Natural killer cell (primary cell): ENCODE data around the gene IFT27. TPM values are rescaled to one million over a fixed set of nuclear protein-coding genes. Genes with fewer than 3 reads are reported as not detected.

Experiments used
- ATAC-seq, 3 donors: fragments of 150-1000 bp in 2 of 3; fragments of 200-7000 bp in 1 of 3; cut with Tn5 transposase; 1 replicate in 1 of 3; 2 replicates in 2 of 3; pipeline ENCODE4 v1.10.0; 2021; ENCODE audit warnings: mild to moderate bottlenecking in 2 of 3, moderate library complexity in 2 of 3
- DNase-seq, 2 donors: peaks; one replicate each; pipeline versions ENCODE4 v3.0.0 to v3.0.0-alpha.2; 2013 to 2021; ENCODE audit warnings: mixed read lengths in 1 of 2
- H3K27ac ChIP-seq: one replicate; pipeline ENCODE4 v1.5.1; 2013; ENCODE audit warnings: mild to moderate bottlenecking, low read length
- H3K27me3 ChIP-seq: one replicate; pipeline ENCODE4 v1.6.1; 2013; ENCODE audit warnings: low read length; ENCODE audit not compliant: control insufficient read depth, insufficient read depth
- H3K36me3 ChIP-seq: one replicate; pipeline ENCODE4 v1.6.1; 2013; ENCODE audit warnings: low read length; ENCODE audit not compliant: control insufficient read depth, insufficient read depth
- H3K4me1 ChIP-seq: one replicate; pipeline ENCODE4 v1.6.1; 2013; ENCODE audit warnings: low read length; ENCODE audit not compliant: control insufficient read depth, insufficient read depth
- H3K4me3 ChIP-seq: one replicate; pipeline ENCODE4 v1.5.1; 2013; ENCODE audit warnings: low read length
- H3K9me3 ChIP-seq: one replicate; pipeline ENCODE4 v1.6.1; 2013; ENCODE audit warnings: low read length; ENCODE audit not compliant: control insufficient read depth, insufficient read depth
- H3K27ac Mint-ChIP-seq, 2 donors: one replicate each; pipeline ENCODE4 v1.8.0; 2022; ENCODE audit warnings: mild to moderate bottlenecking in 2 of 2, mixed read lengths in 2 of 2, moderate library complexity in 1 of 2
- H3K27me3 Mint-ChIP-seq, 2 donors: one replicate each; pipeline ENCODE4 v1.8.0; 2022; ENCODE audit warnings: low read depth in 2 of 2, mixed read lengths in 2 of 2
- H3K36me3 Mint-ChIP-seq: one replicate; pipeline ENCODE4 v1.8.0; 2022; ENCODE audit warnings: mixed read lengths
- H3K4me1 Mint-ChIP-seq, 2 donors: one replicate each; pipeline ENCODE4 v1.8.0; 2022; ENCODE audit warnings: mixed read lengths in 2 of 2
- H3K4me3 Mint-ChIP-seq: one replicate; pipeline ENCODE4 v1.8.0; 2022; ENCODE audit warnings: mild to moderate bottlenecking, moderate library complexity, mixed read lengths
- H3K9me3 Mint-ChIP-seq, 2 donors: one replicate each; pipeline ENCODE4 v1.8.0; 2022; ENCODE audit warnings: mixed read lengths in 2 of 2
- CTCF ChIP-seq: fragments of 200-600 bp; IDR thresholded peaks from one replicate; pipeline ENCODE4 v1.8.0; 2022; ENCODE audit warnings: antibody characterized with exemption
- WGBS: methylation state at CpG from one replicate; pipeline ENCODE4 v1.1.7; 2013; ENCODE audit warnings: missing lambda C conversion rate; ENCODE audit not compliant: insufficient coverage; 5-methylcytosine and 5-hydroxymethylcytosine counted together
- intact Hi-C: fragments of 100-400 bp; cut with micrococcal nuclease; formaldehyde crosslinking; loops from one replicate; pipeline ENCODE4 v1.14.2; 2022
- total RNA-seq, 4 donors: library from RNA; stranded (reverse); fragments of 120-200 nt in 1 of 4; gene quantifications; one replicate each; pipeline versions ENCODE4 v1.2.3 to v1.2.4, GENCODE V29; 2013 to 2022

Gene IFT27
- 10 to 100 TPM; 16.5 to 30.1 (median 27.1) TPM for total RNA-seq
- total RNA-seq (2013): 17.8 TPM

GRCh38 chr22:36775964-36776669, at the start of gene IFT27:
TSS of gene IFT27 (minus strand) at chr22:36776119. CDS start at chr22:36775707, 412 bp downstream.
- H3K4me1 ChIP-seq: peaks cover 16% of the 10 kb centered on the region
- H3K4me3 ChIP-seq: peak within 1 kb of the TSS; percentile 63
- peak; percentile 86 to 96 (median 89) for ATAC-seq
- no peaks in the 10 kb centered on the region for H3K36me3 ChIP-seq
- no peaks in the 10 kb centered on the region for H3K36me3 Mint-ChIP-seq
- H3K27ac Mint-ChIP-seq: peak within 1 kb of the TSS; percentile 92 to 94
- TF ChIP-seq CTCF: no peak
- peaks cover 19 to 22% of the 10 kb centered on the region in 2 donors for H3K4me1 Mint-ChIP-seq
- no peaks in the 10 kb centered on the region for H3K9me3 ChIP-seq
- no peaks in the 10 kb centered on the region for H3K9me3 Mint-ChIP-seq
- intact Hi-C loops: loop anchor here (2.0 to 10.0 kb wide), 2 partner anchors 247 to 709 kb away; partner anchors contain the start of genes EIF3D and MFNG
- H3K27me3 ChIP-seq: no peaks in the 10 kb centered on the region
- under 1% methylated on average over 43 of the region's 43 CpGs for whole genome bisulfite sequencing
- H3K4me3 Mint-ChIP-seq: peak within 1 kb of the TSS; percentile 87
- peak; percentile 91 to 99 for DNase-seq
- H3K27me3 Mint-ChIP-seq: no peaks in the 10 kb centered on the region
- peak within 1 kb of the TSS; percentile 78 for H3K27ac ChIP-seq

GRCh38 chr22:36824655-36825054, 48.7 kb upstream of the IFT27 start:
- Histone ChIP-seq H3K36me3 (no peaks in the 10 kb centered on the region), H3K27ac (no peak overlapping the region), H3K4me3 (no peak overlapping the region), H3K9me3 (no peaks in the 10 kb centered on the region), H3K27me3 (no peaks in the 10 kb centered on the region), H3K4me1 (no peaks in the 10 kb centered on the region)
- peaks cover 14 to 26% of the 10 kb centered on the region in 2 donors for H3K27me3 Mint-ChIP-seq
- H3K4me1 Mint-ChIP-seq: no peaks in the 10 kb centered on the region
- intact Hi-C loops: no loop called here
- H3K9me3 Mint-ChIP-seq: no peaks in the 10 kb centered on the region
- H3K27ac Mint-ChIP-seq: no peak overlapping the region
- no peak for TF ChIP-seq CTCF
- no peaks in the 10 kb centered on the region for H3K36me3 Mint-ChIP-seq
- DNase-seq (no peak), ATAC-seq (peak in 1 of 3 donors; percentile 22)
- no peak overlapping the region for H3K4me3 Mint-ChIP-seq
- WGBS: 80% methylated on average over 2 of the region's 2 CpGs

GRCh38 chr22:36823186-36823839, 47.4 kb upstream of the IFT27 start:
- WGBS: 69% methylated on average over 14 of the region's 17 CpGs
- no peak for ATAC-seq
- no peak overlapping the region for H3K4me3 Mint-ChIP-seq
- peaks cover 5% of the 10 kb centered on the region for H3K27me3 ChIP-seq
- intact Hi-C loops: no loop called here
- H3K36me3 Mint-ChIP-seq: no peaks in the 10 kb centered on the region
- TF ChIP-seq CTCF: no peak
- no peaks in the 10 kb centered on the region for H3K4me1 Mint-ChIP-seq
- H3K36me3 ChIP-seq: no peaks in the 10 kb centered on the region
- H3K4me1 ChIP-seq: no peaks in the 10 kb centered on the region
- no peak overlapping the region for H3K27ac Mint-ChIP-seq
- H3K9me3 Mint-ChIP-seq: no peaks in the 10 kb centered on the region
- no peak overlapping the region for H3K27ac ChIP-seq
- H3K4me3 ChIP-seq: no peak overlapping the region
- H3K9me3 ChIP-seq: no peaks in the 10 kb centered on the region
- H3K27me3 Mint-ChIP-seq: peaks cover 27 to 40% of the 10 kb centered on the region in 2 donors
- DNase-seq: no peak
